Measurements from ENCODE around the gene SLC29A4.

The SLC29A4 gene

DNA sequence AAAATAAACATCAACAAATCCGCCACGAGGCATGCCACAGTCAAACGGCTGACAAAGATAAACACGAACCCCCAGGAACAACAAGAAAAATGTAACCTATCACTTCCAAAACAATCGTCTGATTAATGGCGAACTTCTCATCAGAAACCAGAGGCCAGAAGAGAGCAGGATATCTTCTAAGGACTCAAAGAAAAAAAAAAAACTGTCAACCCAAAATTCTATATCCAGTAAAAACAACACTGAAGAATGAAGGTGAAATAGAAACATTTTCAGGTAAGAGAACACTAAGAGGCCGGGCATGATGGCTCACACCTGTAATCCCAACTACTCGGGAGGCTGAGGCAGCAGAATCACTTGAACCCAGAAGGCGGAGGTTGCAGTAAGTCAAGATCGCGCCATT lies 54.3 kb downstream of the SLC29A4 start:
- Histone ChIP-seq H3K27ac (no peak overlapping the region), H3K9ac (no peak overlapping the region), H3K79me2 (peaks cover 15% of the 10 kb centered on the region), H3K27me3 (ENCODE audit: control insufficient read depth, insufficient read depth, low read length) (no peaks in the 10 kb centered on the region), H3K9me3 (ENCODE audit: control insufficient read depth, low read length) (no peaks in the 10 kb centered on the region), H3K4me1 (no peaks in the 10 kb centered on the region), H3K4me3 (ENCODE audit: low read depth, low read length) (no peak overlapping the region), H3K4me2 (ENCODE audit: low read length) (no peak overlapping the region), H3K36me3 (ENCODE audit: control insufficient read depth, insufficient read depth, low read length) (no peaks in the 10 kb centered on the region), H2AFZ (no peak overlapping the region)
- TF ChIP-seq, protein P1, sequence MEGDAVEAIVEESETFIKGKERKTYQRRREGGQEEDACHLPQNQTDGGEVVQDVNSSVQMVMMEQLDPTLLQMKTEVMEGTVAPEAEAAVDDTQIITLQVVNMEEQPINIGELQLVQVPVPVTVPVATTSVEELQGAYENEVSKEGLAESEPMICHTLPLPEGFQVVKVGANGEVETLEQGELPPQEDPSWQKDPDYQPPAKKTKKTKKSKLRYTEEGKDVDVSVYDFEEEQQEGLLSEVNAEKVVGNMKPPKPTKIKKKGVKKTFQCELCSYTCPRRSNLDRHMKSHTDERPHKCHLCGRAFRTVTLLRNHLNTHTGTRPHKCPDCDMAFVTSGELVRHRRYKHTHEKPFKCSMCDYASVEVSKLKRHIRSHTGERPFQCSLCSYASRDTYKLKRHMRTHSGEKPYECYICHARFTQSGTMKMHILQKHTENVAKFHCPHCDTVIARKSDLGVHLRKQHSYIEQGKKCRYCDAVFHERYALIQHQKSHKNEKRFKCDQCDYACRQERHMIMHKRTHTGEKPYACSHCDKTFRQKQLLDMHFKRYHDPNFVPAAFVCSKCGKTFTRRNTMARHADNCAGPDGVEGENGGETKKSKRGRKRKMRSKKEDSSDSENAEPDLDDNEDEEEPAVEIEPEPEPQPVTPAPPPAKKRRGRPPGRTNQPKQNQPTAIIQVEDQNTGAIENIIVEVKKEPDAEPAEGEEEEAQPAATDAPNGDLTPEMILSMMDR (IDR thresholded peaks at IDR 0.05): no peak

DNA sequence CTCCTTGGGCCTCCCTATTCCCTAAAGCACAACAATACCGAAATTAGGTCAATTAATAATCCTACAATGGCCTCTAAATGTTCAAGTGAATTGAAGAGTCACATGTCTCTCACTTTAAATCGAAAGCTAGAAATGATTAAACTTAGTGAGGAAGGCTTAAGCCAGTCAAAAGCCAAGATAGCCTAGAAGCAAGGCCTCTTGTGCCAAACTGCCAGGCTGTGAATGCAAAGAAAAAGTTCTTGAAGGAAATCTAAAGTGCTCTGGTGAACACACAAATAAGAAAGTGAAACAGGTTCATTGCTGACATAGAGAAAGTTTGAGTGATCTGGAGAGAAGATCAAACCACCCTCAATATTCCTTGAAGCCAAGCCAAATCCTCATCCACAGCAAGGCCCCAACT lies 57.2 kb downstream of the SLC29A4 start:
- H3K9me3 ChIP-seq (ENCODE audit: control insufficient read depth, low read length): no peaks in the 10 kb centered on the region
- no peak overlapping the region for H3K9ac ChIP-seq
- H3K27ac ChIP-seq: no peak overlapping the region
- no peaks in the 10 kb centered on the region for H3K4me1 ChIP-seq
- H3K36me3 ChIP-seq (ENCODE audit: control insufficient read depth, insufficient read depth, low read length): no peaks in the 10 kb centered on the region
- H3K27me3 ChIP-seq (ENCODE audit: control insufficient read depth, insufficient read depth, low read length): no peaks in the 10 kb centered on the region
- H3K4me2 ChIP-seq (ENCODE audit: low read length): no peak overlapping the region
- no peak overlapping the region for H2AFZ ChIP-seq
- peaks cover 8% of the 10 kb centered on the region for H3K79me2 ChIP-seq
- TF ChIP-seq, protein P1 (IDR thresholded peaks at IDR 0.05): no peak
- H3K4me3 ChIP-seq (ENCODE audit: low read depth, low read length): no peak overlapping the region

DNA sequence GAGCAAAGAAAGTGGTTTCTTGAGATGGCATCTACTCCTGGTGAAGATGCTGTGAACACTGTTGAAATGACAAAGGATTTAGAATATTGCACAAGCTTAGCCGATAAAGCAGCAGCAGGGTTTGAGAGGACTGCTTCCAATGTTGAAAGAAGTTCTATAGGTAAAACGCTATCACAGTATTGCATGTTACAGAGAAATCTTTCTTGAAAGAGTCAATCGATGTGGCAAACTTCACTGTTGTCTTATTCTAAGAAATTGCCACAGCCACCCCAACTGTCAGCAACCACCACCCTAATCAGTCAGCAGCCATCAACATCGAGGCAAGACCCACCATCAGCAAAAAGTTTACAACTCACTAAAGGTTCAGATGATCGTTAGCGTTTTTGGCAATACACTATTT lies 59.9 kb downstream of the SLC29A4 start:
- Histone ChIP-seq H3K4me2 (ENCODE audit: low read length) (no peak overlapping the region), H3K9me3 (ENCODE audit: control insufficient read depth, low read length) (no peaks in the 10 kb centered on the region), H3K36me3 (ENCODE audit: control insufficient read depth, insufficient read depth, low read length) (no peaks in the 10 kb centered on the region), H2AFZ (no peak overlapping the region), H3K9ac (no peak overlapping the region), H3K27ac (no peak overlapping the region), H3K4me3 (ENCODE audit: low read depth, low read length) (no peak overlapping the region), H3K27me3 (ENCODE audit: control insufficient read depth, insufficient read depth, low read length) (no peaks in the 10 kb centered on the region), H3K4me1 (no peaks in the 10 kb centered on the region), H3K79me2 (peaks cover 10% of the 10 kb centered on the region)
- TF ChIP-seq, protein P1 (IDR thresholded peaks at IDR 0.05): no peak

GRCh38 chr7:5343884-5344283 lies 61.1 kb downstream of the SLC29A4 start:
- Histone ChIP-seq H3K36me3 (ENCODE audit: control insufficient read depth, insufficient read depth, low read length) (no peaks in the 10 kb centered on the region), H3K9ac (no peak overlapping the region), H3K4me3 (ENCODE audit: low read depth, low read length) (no peak overlapping the region), H3K4me1 (no peaks in the 10 kb centered on the region), H3K4me2 (ENCODE audit: low read length) (no peak overlapping the region), H3K27ac (no peak overlapping the region), H3K79me2 (peaks cover 10% of the 10 kb centered on the region), H3K27me3 (ENCODE audit: control insufficient read depth, insufficient read depth, low read length) (no peaks in the 10 kb centered on the region), H3K9me3 (ENCODE audit: control insufficient read depth, low read length) (no peaks in the 10 kb centered on the region), H2AFZ (no peak overlapping the region)
- TF ChIP-seq, protein P1 (IDR thresholded peaks at IDR 0.05): no peak

DNA sequence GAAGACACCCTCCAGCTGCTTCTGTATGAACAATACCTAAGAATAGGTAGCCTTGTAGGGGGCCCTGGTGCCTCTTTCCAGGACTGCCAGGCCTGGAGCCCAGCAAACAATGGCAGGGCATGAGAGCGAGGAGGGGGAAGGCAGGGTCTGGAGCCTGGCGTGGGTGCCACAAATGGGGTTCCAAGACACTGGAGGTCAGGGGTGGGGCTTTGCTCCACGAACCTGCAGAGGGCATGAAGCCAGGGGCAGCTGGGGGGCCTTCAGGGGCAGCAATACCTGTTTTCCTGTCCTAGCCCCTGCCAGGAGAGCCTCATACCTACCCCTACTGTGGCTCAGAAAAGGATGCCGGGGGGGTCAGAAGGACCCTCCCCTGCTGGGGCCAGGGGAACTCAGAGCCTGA lies 61.6 kb downstream of the SLC29A4 start:
- Histone ChIP-seq H3K4me1 (no peaks in the 10 kb centered on the region), H3K4me3 (ENCODE audit: low read depth, low read length) (no peak overlapping the region), H3K36me3 (ENCODE audit: control insufficient read depth, insufficient read depth, low read length) (no peaks in the 10 kb centered on the region), H3K79me2 (peaks cover 13% of the 10 kb centered on the region), H3K9ac (no peak overlapping the region), H3K27me3 (ENCODE audit: control insufficient read depth, insufficient read depth, low read length) (no peaks in the 10 kb centered on the region), H2AFZ (no peak overlapping the region), H3K27ac (no peak overlapping the region), H3K4me2 (ENCODE audit: low read length) (no peak overlapping the region), H3K9me3 (ENCODE audit: control insufficient read depth, low read length) (no peaks in the 10 kb centered on the region)
- TF ChIP-seq, protein P1 (IDR thresholded peaks at IDR 0.05): no peak
